ENCODE results near the gene BCLAF3. TPM values are rescaled to one million over a fixed set of nuclear protein-coding genes. Genes with fewer than 3 reads are reported as not detected.

The BCLAF3 gene
- total RNA-seq, 1 experiment from 2014 or later, result 7.9 TPM

DNA sequence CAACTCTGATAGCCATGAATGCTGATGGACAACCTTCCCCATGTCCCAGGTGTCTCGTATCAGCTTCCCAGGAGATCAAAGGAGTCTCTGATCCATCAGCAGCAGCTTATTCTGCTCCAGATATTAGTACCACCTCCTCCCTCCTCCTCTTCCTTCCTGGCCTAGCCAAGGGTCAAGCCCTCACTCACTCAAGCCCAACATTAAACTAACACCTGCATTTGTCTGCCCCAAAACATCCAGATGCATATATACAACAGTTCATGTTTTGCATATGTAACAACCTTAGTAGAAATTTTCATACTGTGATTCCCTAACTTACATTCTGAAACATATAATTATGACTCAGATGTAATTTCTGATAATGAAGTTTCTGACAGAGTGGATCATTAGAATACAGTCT is 29.9 kb downstream of the BCLAF3 start:
- intact Hi-C loops (cut with micrococcal nuclease; ENCODE audit: unreplicated experiment), result no loop called here
- Histone ChIP-seq H4K20me1 (ENCODE audit: insufficient read depth) (no peaks in the 10 kb centered on the region), H3K79me2 (ENCODE audit: low read depth) (no peaks in the 10 kb centered on the region), H3K4me1 (replicated peaks; ENCODE audit: insufficient read depth) (no peaks in the 10 kb centered on the region), H3K4me2 (no peak overlapping the region), H3K36me3 (ENCODE audit: low read depth) (no peaks in the 10 kb centered on the region), H3K9me2 (ENCODE audit: insufficient read depth) (no peaks in the 10 kb centered on the region), H2AFZ (no peak overlapping the region), H3K9me3 (ENCODE audit: insufficient read depth, low read depth) (no peaks in the 10 kb centered on the region), H3K27me3 (ENCODE audit: insufficient read depth, low read depth) (no peaks in the 10 kb centered on the region), H3F3A (ENCODE audit: insufficient read depth, low read depth) (no peaks in the 10 kb centered on the region), H3K4me3 (no peak overlapping the region), H3K27ac (no peak overlapping the region)
- TF ChIP-seq EZH2 (IDR thresholded peaks at IDR 0.05; ENCODE audit: low read depth), result no peak
- TF ChIP-seq CTCF (conservative IDR thresholded peaks at IDR 0.05), result no peak
- no TSS peak for BruUV-seq (replicated peaks)
- no peak for DNase-seq
- ChIA-PET CTCF (no interaction called here), POLR2A (ENCODE audit: unreplicated experiment) (no interaction called here)

GRCh38 chrX:19958552-19959486 is 32.0 kb downstream of the BCLAF3 start:
- no peaks in the 10 kb centered on the region for H3K9me2 ChIP-seq (ENCODE audit: insufficient read depth)
- H3K4me2 ChIP-seq, result no peak overlapping the region
- no peaks in the 10 kb centered on the region for H3K27me3 ChIP-seq (ENCODE audit: insufficient read depth, low read depth)
- no peaks in the 10 kb centered on the region for H3K79me2 ChIP-seq (ENCODE audit: low read depth)
- ChIA-PET POLR2A (ENCODE audit: unreplicated experiment) (no interaction called here), CTCF (no interaction called here)
- H4K20me1 ChIP-seq (ENCODE audit: insufficient read depth), result no peaks in the 10 kb centered on the region
- no peak overlapping the region for H2AFZ ChIP-seq
- H3K36me3 ChIP-seq (ENCODE audit: low read depth), result no peaks in the 10 kb centered on the region
- no peaks in the 10 kb centered on the region for H3F3A ChIP-seq (ENCODE audit: insufficient read depth, low read depth)
- H3K9me3 ChIP-seq (ENCODE audit: insufficient read depth, low read depth), result no peaks in the 10 kb centered on the region
- H3K4me1 ChIP-seq (replicated peaks; ENCODE audit: insufficient read depth), result no peaks in the 10 kb centered on the region
- no peak overlapping the region for H3K27ac ChIP-seq
- no peak for DNase-seq
- no TSS peak for BruUV-seq (replicated peaks)
- H3K4me3 ChIP-seq, result no peak overlapping the region
- intact Hi-C loops (cut with micrococcal nuclease; ENCODE audit: unreplicated experiment), result no loop called here
- no peak for TF ChIP-seq EZH2 (IDR thresholded peaks at IDR 0.05; ENCODE audit: low read depth)
- no peak for TF ChIP-seq CTCF (conservative IDR thresholded peaks at IDR 0.05)

GRCh38 chrX:19956923-19957322 is 33.9 kb downstream of the BCLAF3 start:
- no peaks in the 10 kb centered on the region for H3K9me3 ChIP-seq (ENCODE audit: insufficient read depth, low read depth)
- TF ChIP-seq CTCF (conservative IDR thresholded peaks at IDR 0.05), result no peak
- TF ChIP-seq EZH2 (IDR thresholded peaks at IDR 0.05; ENCODE audit: low read depth), result no peak
- CTCF ChIA-PET, result no interaction called here
- H3K27me3 ChIP-seq (ENCODE audit: insufficient read depth, low read depth), result no peaks in the 10 kb centered on the region
- no peaks in the 10 kb centered on the region for H3K4me1 ChIP-seq (replicated peaks; ENCODE audit: insufficient read depth)
- H3F3A ChIP-seq (ENCODE audit: insufficient read depth, low read depth), result no peaks in the 10 kb centered on the region
- H3K27ac ChIP-seq, result no peak overlapping the region
- POLR2A ChIA-PET (ENCODE audit: unreplicated experiment), result no interaction called here
- no peaks in the 10 kb centered on the region for H3K79me2 ChIP-seq (ENCODE audit: low read depth)
- no peak for DNase-seq
- H4K20me1 ChIP-seq (ENCODE audit: insufficient read depth), result no peaks in the 10 kb centered on the region
- no TSS peak for BruUV-seq (replicated peaks)
- H3K4me3 ChIP-seq, result no peak overlapping the region
- H3K4me2 ChIP-seq, result no peak overlapping the region
- no peaks in the 10 kb centered on the region for H3K36me3 ChIP-seq (ENCODE audit: low read depth)
- H3K9me2 ChIP-seq (ENCODE audit: insufficient read depth), result no peaks in the 10 kb centered on the region
- H2AFZ ChIP-seq, result no peak overlapping the region
- intact Hi-C loops (cut with micrococcal nuclease; ENCODE audit: unreplicated experiment), result no loop called here

All from PC-9 (cell line).